ENCODE measurements around the gene NRG3. TPM values are rescaled to one million over a fixed set of nuclear protein-coding genes. Genes with fewer than 3 reads are reported as not detected.

The NRG3 gene
- total RNA-seq, 1 experiment from 2014 or later = not detected

DNA sequence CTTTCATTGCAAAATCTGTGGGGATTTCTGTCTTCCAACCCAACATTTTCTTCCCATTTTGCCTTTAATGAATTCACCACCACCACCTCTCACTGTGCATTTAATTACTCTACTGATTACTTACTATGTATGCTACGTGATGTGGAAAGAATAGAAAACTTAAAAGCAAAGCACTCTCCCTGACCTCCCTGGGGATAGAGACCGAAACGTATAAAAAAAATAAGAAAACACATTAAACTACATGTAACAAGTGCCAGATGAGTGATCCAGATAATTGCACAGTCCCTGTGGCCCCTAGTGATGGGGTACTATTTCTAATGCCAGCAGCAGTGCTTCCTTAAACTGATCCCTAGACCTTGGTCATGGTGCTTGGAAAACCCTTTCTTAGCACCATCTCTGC is 478.4 kb downstream of the NRG3 start:
- TF ChIP-seq CEBPB (IDR thresholded peaks at IDR 0.05; ENCODE audit: low read depth) (no peak), CBX3 (IDR thresholded peaks at IDR 0.05; ENCODE audit: low read depth) (no peak), TCF7L2 (IDR thresholded peaks at IDR 0.05; ENCODE audit: borderline replicate concordance, extremely low read depth, insufficient read depth, insufficient read length) (no peak), EZH2 (IDR thresholded peaks at IDR 0.05) (no peak)
- TF ChIP-seq, protein P1, sequence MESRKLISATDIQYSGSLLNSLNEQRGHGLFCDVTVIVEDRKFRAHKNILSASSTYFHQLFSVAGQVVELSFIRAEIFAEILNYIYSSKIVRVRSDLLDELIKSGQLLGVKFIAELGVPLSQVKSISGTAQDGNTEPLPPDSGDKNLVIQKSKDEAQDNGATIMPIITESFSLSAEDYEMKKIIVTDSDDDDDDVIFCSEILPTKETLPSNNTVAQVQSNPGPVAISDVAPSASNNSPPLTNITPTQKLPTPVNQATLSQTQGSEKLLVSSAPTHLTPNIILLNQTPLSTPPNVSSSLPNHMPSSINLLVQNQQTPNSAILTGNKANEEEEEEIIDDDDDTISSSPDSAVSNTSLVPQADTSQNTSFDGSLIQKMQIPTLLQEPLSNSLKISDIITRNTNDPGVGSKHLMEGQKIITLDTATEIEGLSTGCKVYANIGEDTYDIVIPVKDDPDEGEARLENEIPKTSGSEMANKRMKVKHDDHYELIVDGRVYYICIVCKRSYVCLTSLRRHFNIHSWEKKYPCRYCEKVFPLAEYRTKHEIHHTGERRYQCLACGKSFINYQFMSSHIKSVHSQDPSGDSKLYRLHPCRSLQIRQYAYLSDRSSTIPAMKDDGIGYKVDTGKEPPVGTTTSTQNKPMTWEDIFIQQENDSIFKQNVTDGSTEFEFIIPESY (IDR thresholded peaks at IDR 0.05; ENCODE audit: extremely low read depth, insufficient replicate concordance, low read length) = no peak
- TF ChIP-seq, protein P2, sequence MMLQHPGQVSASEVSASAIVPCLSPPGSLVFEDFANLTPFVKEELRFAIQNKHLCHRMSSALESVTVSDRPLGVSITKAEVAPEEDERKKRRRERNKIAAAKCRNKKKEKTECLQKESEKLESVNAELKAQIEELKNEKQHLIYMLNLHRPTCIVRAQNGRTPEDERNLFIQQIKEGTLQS (IDR thresholded peaks at IDR 0.05) = no peak
- intact Hi-C loops (cut with micrococcal nuclease) = no loop called here
- Histone ChIP-seq H3K27me3 (ENCODE audit: insufficient read depth, low read length) (no peaks in the 10 kb centered on the region), H3K27ac (ENCODE audit: low read depth, low read length) (no peak overlapping the region), H3K36me3 (ENCODE audit: control insufficient read depth in 1 of 2, insufficient read depth in 2 of 2, low read length in 2 of 2) (no peaks in the 10 kb centered on the region), H2AFZ (ENCODE audit: low read depth, low read length, poor library complexity, severe bottlenecking) (no peak overlapping the region), H4K20me1 (ENCODE audit: insufficient read depth) (no peaks in the 10 kb centered on the region), H3K4me3 (replicated peaks in 1 of 2; ENCODE audit: low read depth in 1 of 2, low read length in 2 of 2) (no peak overlapping the region), H3K79me2 (ENCODE audit: insufficient read depth, low read length) (no peaks in the 10 kb centered on the region), H3K4me1 (ENCODE audit: control insufficient read depth in 1 of 2, insufficient read depth in 2 of 2, low read length in 2 of 2) (no peaks in the 10 kb centered on the region), H3K4me2 (ENCODE audit: low read length) (no peak overlapping the region), H3K9me2 (ENCODE audit: insufficient read depth) (no peaks in the 10 kb centered on the region), H3K9me3 (ENCODE audit: control insufficient read depth in 1 of 2, insufficient read depth in 1 of 2, low read depth in 1 of 2, low read length in 2 of 2) (peaks cover 0 to 27% of the 10 kb centered on the region in 2 experiments; a peak in 2 of 4 replicates), H3K9ac (ENCODE audit: low read length) (no peak overlapping the region)
- ChIA-PET RAD21 (ENCODE audit: low non-redundant PET in 1 of 2, low total read pairs in 2 of 2, uncharacterized antibody in 2 of 2, unreplicated experiment in 2 of 2) (no interaction called here), CTCF (no interaction called here), POLR2A (no interaction called here)
- no peak for ATAC-seq
- no TSS peak for BruUV-seq (replicated peaks)
- no peak for DNase-seq (ENCODE audit: low read depth, low spot score)

DNA sequence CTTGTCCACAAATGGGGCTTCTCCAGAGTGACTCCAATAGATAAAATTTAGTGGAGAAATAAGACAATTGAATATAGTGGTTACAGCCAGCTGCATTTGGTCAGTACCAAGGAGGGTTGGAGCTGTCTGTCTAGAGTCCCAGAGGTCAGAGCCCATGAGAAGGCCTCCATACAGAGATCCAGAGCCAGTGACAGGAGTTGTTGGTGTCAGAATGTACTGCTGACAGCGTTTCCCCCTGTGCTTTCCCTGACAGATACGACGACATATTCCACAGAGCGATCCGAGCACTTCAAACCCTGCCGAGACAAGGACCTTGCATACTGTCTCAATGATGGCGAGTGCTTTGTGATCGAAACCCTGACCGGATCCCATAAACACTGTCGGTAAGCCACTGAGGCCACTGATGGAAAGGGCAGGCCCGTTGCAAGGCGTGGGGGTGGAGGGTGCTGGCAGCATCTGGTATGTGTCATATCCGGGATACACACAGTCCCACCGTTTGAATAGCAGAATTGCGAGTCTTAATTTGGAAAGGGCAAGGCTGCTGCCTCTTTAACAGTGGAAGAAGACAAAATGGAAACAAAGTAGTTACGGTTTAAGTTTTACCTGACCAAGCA is 483.6 kb downstream of the NRG3 start:
- RAD21 ChIA-PET (ENCODE audit: low non-redundant PET in 1 of 2, low total read pairs in 2 of 2, uncharacterized antibody in 2 of 2, unreplicated experiment in 2 of 2) = no interaction called here
- TF ChIP-seq ZNF274 (IDR thresholded peaks at IDR 0.05; ENCODE audit: low read depth, low read length) (no peak), EZH2 (IDR thresholded peaks at IDR 0.05) (no peak), YY1 (IDR thresholded peaks at IDR 0.05; ENCODE audit: extremely low read depth, insufficient replicate concordance, low read depth, low read length) (no peak), SIN3A (IDR thresholded peaks at IDR 0.05; ENCODE audit: low read depth) (no peak), EZH2phosphoT487 (IDR thresholded peaks at IDR 0.05; ENCODE audit: borderline replicate concordance) (no peak), JUND (IDR thresholded peaks at IDR 0.05) (no peak), TCF7L2 (IDR thresholded peaks at IDR 0.05; ENCODE audit: borderline replicate concordance, extremely low read depth, insufficient read depth, insufficient read length) (no peak)
- TF ChIP-seq, protein P3, sequence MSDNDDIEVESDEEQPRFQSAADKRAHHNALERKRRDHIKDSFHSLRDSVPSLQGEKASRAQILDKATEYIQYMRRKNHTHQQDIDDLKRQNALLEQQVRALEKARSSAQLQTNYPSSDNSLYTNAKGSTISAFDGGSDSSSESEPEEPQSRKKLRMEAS (IDR thresholded peaks at IDR 0.05) = no peak
- TF ChIP-seq, protein P4, sequence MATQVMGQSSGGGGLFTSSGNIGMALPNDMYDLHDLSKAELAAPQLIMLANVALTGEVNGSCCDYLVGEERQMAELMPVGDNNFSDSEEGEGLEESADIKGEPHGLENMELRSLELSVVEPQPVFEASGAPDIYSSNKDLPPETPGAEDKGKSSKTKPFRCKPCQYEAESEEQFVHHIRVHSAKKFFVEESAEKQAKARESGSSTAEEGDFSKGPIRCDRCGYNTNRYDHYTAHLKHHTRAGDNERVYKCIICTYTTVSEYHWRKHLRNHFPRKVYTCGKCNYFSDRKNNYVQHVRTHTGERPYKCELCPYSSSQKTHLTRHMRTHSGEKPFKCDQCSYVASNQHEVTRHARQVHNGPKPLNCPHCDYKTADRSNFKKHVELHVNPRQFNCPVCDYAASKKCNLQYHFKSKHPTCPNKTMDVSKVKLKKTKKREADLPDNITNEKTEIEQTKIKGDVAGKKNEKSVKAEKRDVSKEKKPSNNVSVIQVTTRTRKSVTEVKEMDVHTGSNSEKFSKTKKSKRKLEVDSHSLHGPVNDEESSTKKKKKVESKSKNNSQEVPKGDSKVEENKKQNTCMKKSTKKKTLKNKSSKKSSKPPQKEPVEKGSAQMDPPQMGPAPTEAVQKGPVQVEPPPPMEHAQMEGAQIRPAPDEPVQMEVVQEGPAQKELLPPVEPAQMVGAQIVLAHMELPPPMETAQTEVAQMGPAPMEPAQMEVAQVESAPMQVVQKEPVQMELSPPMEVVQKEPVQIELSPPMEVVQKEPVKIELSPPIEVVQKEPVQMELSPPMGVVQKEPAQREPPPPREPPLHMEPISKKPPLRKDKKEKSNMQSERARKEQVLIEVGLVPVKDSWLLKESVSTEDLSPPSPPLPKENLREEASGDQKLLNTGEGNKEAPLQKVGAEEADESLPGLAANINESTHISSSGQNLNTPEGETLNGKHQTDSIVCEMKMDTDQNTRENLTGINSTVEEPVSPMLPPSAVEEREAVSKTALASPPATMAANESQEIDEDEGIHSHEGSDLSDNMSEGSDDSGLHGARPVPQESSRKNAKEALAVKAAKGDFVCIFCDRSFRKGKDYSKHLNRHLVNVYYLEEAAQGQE (IDR thresholded peaks at IDR 0.05; ENCODE audit: low read depth) = no peak

More for the DNA sequence above, 483.6 kb downstream of the NRG3 start:
- Histone ChIP-seq H3K9me2 (ENCODE audit: insufficient read depth) (no peaks in the 10 kb centered on the region), H3K4me1 (ENCODE audit: control insufficient read depth in 1 of 2, insufficient read depth in 2 of 2, low read length in 2 of 2) (no peaks in the 10 kb centered on the region), H3K4me3 (replicated peaks in 1 of 2; ENCODE audit: low read depth in 1 of 2, low read length in 2 of 2) (no peak overlapping the region), H2AFZ (ENCODE audit: low read depth, low read length, poor library complexity, severe bottlenecking) (no peak overlapping the region), H3K27me3 (ENCODE audit: insufficient read depth, low read length) (no peaks in the 10 kb centered on the region), H4K20me1 (ENCODE audit: insufficient read depth) (no peaks in the 10 kb centered on the region), H3K9ac (ENCODE audit: low read length) (no peak overlapping the region), H3K36me3 (ENCODE audit: control insufficient read depth in 1 of 2, insufficient read depth in 2 of 2, low read length in 2 of 2) (no peaks in the 10 kb centered on the region), H3K27ac (ENCODE audit: low read depth, low read length) (no peak overlapping the region), H3K4me2 (ENCODE audit: low read length) (no peak overlapping the region), H3K9me3 (ENCODE audit: control insufficient read depth in 1 of 2, insufficient read depth in 1 of 2, low read depth in 1 of 2, low read length in 2 of 2) (peaks cover 3 to 25% of the 10 kb centered on the region in 2 experiments; a peak in 2 of 4 replicates), H3K79me2 (ENCODE audit: insufficient read depth, low read length) (no peaks in the 10 kb centered on the region)
- ChIA-PET CTCF (no interaction called here), POLR2A (no interaction called here)
- BruUV-seq (replicated peaks) = no TSS peak
- ATAC-seq (no peak), DNase-seq (ENCODE audit: low read depth, low spot score) (no peak)
- intact Hi-C loops (cut with micrococcal nuclease) = no loop called here
